K562 (cell line): ENCODE results near the gene ACP4. TPM values are rescaled to one million over a fixed set of nuclear protein-coding genes. Genes with fewer than 3 reads are reported as not detected.

Source experiments
- BCLAF1 ChIP-seq, 2 experiments: fragments of 450-650 bp in 1 of 2; IDR thresholded peaks; 2 replicates each; pipeline ENCODE4 v1.6.1; 2011 to 2017; ENCODE audit warnings: low read depth in 2 of 2, antibody characterized with exemption in 1 of 2, borderline replicate concordance in 1 of 2, low read length in 1 of 2, mild to moderate bottlenecking in 1 of 2, mixed read lengths in 1 of 2; ENCODE audit not compliant: control insufficient read depth in 1 of 2
- CREB3 ChIP-seq: fragments of 450-650 bp; conservative IDR thresholded peaks from 2 replicates; pipeline ENCODE4 v1.6.1; 2016; ENCODE audit warnings: missing genetic modification characterization, low read depth, mild to moderate bottlenecking, missing compliant biosample characterization, moderate library complexity
- DPF2 ChIP-seq: fragments of 450-650 bp; IDR thresholded peaks from 2 replicates; pipeline ENCODE4 v1.6.1; 2016
- HDGF ChIP-seq: fragments of 450-650 bp; IDR thresholded peaks from 2 replicates; pipeline ENCODE4 v1.6.1; 2016
- HMGN3 ChIP-seq: IDR thresholded peaks from 2 replicates; pipeline ENCODE4 v1.6.1; 2011; ENCODE audit warnings: borderline replicate concordance, low read depth, mild to moderate bottlenecking, mixed read lengths, low read length; ENCODE audit not compliant: insufficient read length; ENCODE audit errors: extremely low read depth
- PHF20 ChIP-seq: fragments of 450-650 bp; IDR thresholded peaks from 2 replicates; pipeline ENCODE4 v1.6.1; 2018; ENCODE audit not compliant: partially characterized antibody
- PRDM10 ChIP-seq: fragments of 450-650 bp; IDR thresholded peaks from 2 replicates; pipeline ENCODE4 v1.6.1; 2018; ENCODE audit not compliant: partially characterized antibody
- TCF3 ChIP-seq: sonication (generic); formaldehyde crosslinking; IDR thresholded peaks from 2 replicates; pipeline ENCODE4 v1.4.0; 2020; ENCODE audit warnings: mild to moderate bottlenecking, missing genetic modification reagents
- UBTF ChIP-seq, 2 experiments: IDR thresholded peaks; 2 replicates each; pipeline ENCODE4 v1.6.1; 2012; ENCODE audit warnings: improper control_type of control experiment in 2 of 2, low read depth in 2 of 2, low read length in 2 of 2, borderline replicate concordance in 1 of 2
- XRCC5 ChIP-seq: fragments of 200-400 bp; formaldehyde crosslinking; IDR thresholded peaks from 2 replicates; pipeline ENCODE4 v1.6.1; 2017; ENCODE audit warnings: low read depth, mild to moderate bottlenecking, low read length
- ZNF518B ChIP-seq: fragments of 250-450 bp; sonication (Bioruptor Pico); IDR thresholded peaks from 2 replicates; pipeline ENCODE4 v1.5.0; 2021; ENCODE audit warnings: mild to moderate bottlenecking, moderate library complexity
- polyA plus RNA-seq, 8 experiments: library from polyadenylated mRNA; depleted of rRNA in 4 of 8; stranded (reverse) in 5 of 8; unstranded in 3 of 8; fragments of >200 nt; fragmentation: Nextera tagmentation in 2 of 8; fragmentation: Illumina TruSeq in 1 of 8; extraction: Ambion mirVana in 2 of 8; extraction: Trizol in 1 of 8; gene quantifications; 2 replicates each; pipeline versions ENCODE4 v1.2.1 to v1.2.3, GENCODE V29; 2011 to 2014; ENCODE audit warnings: inconsistent platforms in 1 of 8, missing spikeins in 1 of 8
- total RNA-seq, 7 experiments: library from RNA; depleted of rRNA in 6 of 7; stranded (reverse); fragments of >200 nt in 6 of 7; fragmentation: Illumina TruSeq in 2 of 7; extraction: Trizol in 2 of 7; gene quantifications; 2 replicates each; pipeline versions ENCODE4 v1.2.1 to v1.2.3, GENCODE V29; 2011 to 2021; ENCODE audit warnings: low replicate concordance in 1 of 7

The ACP4 gene
- total and polyA plus RNA-seq, 9 of the 15 experiments (the other 6 are each of a cell fraction or from before 2014, with no cell fraction given) = not detected

- TF ChIP-seq BCLAF1 (IDR thresholded peaks at IDR 0.05; ENCODE audit: borderline replicate concordance in 1 of 2, control insufficient read depth in 1 of 2, low read depth in 2 of 2, low read length in 1 of 2) (peak in 1 of 2 experiments; percentile 42; a peak in 1 of 4 replicates), PRDM10 (no peak), ZNF518B (CRISPR knock-in tag) (no peak), XRCC5 (peak; percentile 89), CREB3 (tag) (no peak), PHF20 (peak; percentile 70), HMGN3 (peak; percentile 61), HDGF (no peak), TCF3 (no peak), UBTF (IDR thresholded peaks at IDR 0.05; ENCODE audit: borderline replicate concordance in 1 of 2, low read depth in 2 of 2, low read length in 2 of 2) (no peak), DPF2 (0 out of 2 replicates have a peak, but pooled peaks have one; percentile 45)
Observed at GRCh38 chr19:50804420-50805272, 14.4 kb downstream of the ACP4 start (continued).
